K562 (cell line): ENCODE results near the gene ERP44. TPM values are rescaled to one million over a fixed set of nuclear protein-coding genes. Genes with fewer than 3 reads are reported as not detected.
A peak's percentile ranks its signal among the peaks of the same experiment; 100 is the strongest.

Experiments used
- E4F1 ChIP-seq: fragments of 250-450 bp; sonication (Bioruptor Pico); IDR thresholded peaks from 2 replicates; pipeline ENCODE4 v1.5.0; 2021; ENCODE audit warnings: mild to moderate bottlenecking, borderline replicate concordance
- FOXM1 ChIP-seq, 2 experiments: fragments of 450-650 bp in 1 of 2; sonication (generic) in 1 of 2; formaldehyde crosslinking in 1 of 2; IDR thresholded peaks; 2 replicates each; pipeline versions ENCODE4 v1.6.1 to v1.9.0; 2017 to 2022; ENCODE audit warnings: low read depth in 2 of 2, mild to moderate bottlenecking in 2 of 2, missing genetic modification reagents in 1 of 2, moderate library complexity in 1 of 2
- HOMEZ ChIP-seq: fragments of 250-450 bp; sonication (Bioruptor Pico); IDR thresholded peaks from 2 replicates; pipeline ENCODE4 v1.4.0; 2020; ENCODE audit warnings: mild to moderate bottlenecking, moderate library complexity
- KLF13 ChIP-seq: fragments of 450-650 bp; IDR thresholded peaks from 2 replicates; pipeline ENCODE4 v1.6.1; 2016; ENCODE audit warnings: missing genetic modification characterization, low read depth, mild to moderate bottlenecking, missing compliant biosample characterization, moderate library complexity, borderline replicate concordance
- NCOA1 ChIP-seq: fragments of 450-650 bp; IDR thresholded peaks from 2 replicates; pipeline ENCODE4 v1.6.1; 2016; ENCODE audit warnings: low read depth
- POLR2AphosphoS2 ChIP-seq: IDR thresholded peaks from 2 replicates; pipeline ENCODE4 v1.6.1; 2012; ENCODE audit warnings: low read length, improper control_type of control experiment
- POLR2H ChIP-seq: IDR thresholded peaks from 2 replicates; pipeline ENCODE4 v1.6.1; 2016; ENCODE audit warnings: missing genetic modification characterization, low read depth, mild to moderate bottlenecking, control low read depth, missing compliant biosample characterization, moderate library complexity
- TFAP4 ChIP-seq: sonication (generic); formaldehyde crosslinking; IDR thresholded peaks from 2 replicates; pipeline ENCODE4 v1.8.0; 2022; ENCODE audit warnings: missing genetic modification reagents, mild to moderate bottlenecking, moderate library complexity, borderline replicate concordance
- ZBTB1 ChIP-seq: sonication (generic); formaldehyde crosslinking; IDR thresholded peaks from 2 replicates; pipeline ENCODE4 v1.8.1; 2023; ENCODE audit warnings: missing genetic modification reagents, low read depth, mild to moderate bottlenecking, borderline replicate concordance
- ZNF263 ChIP-seq: sonication (generic); formaldehyde crosslinking; IDR thresholded peaks from 2 replicates; pipeline ENCODE4 v1.8.0; 2022; ENCODE audit warnings: mild to moderate bottlenecking, missing genetic modification reagents, borderline replicate concordance
- ZNF274 ChIP-seq: IDR thresholded peaks from 2 replicates; pipeline ENCODE4 v1.6.1; 2011; ENCODE audit warnings: low read depth, mild to moderate bottlenecking, low read length, moderate library complexity, borderline replicate concordance
- ZNF431 ChIP-seq: sonication (generic); formaldehyde crosslinking; IDR thresholded peaks from 2 replicates; pipeline ENCODE4 v1.8.0; 2022; ENCODE audit warnings: mild to moderate bottlenecking, missing genetic modification reagents
- ZNF609 ChIP-seq: sonication (generic); formaldehyde crosslinking; IDR thresholded peaks from 2 replicates; pipeline ENCODE4 v1.8.1; 2023; ENCODE audit warnings: missing genetic modification reagents, mild to moderate bottlenecking, borderline replicate concordance
- ZNF707 ChIP-seq: fragments of 250-450 bp; sonication (Bioruptor Pico); conservative IDR thresholded peaks from 2 replicates; pipeline ENCODE4 v1.8.0; 2022; ENCODE audit warnings: inconsistent platforms, mild to moderate bottlenecking, moderate library complexity
- ZNF76 ChIP-seq: fragments of 250-450 bp; sonication (Bioruptor Pico); IDR thresholded peaks from 2 replicates; pipeline ENCODE4 v1.4.0; 2020; ENCODE audit warnings: mild to moderate bottlenecking, moderate library complexity, borderline replicate concordance
- polyA plus RNA-seq, 8 experiments: library from polyadenylated mRNA; depleted of rRNA in 4 of 8; stranded (reverse) in 5 of 8; unstranded in 3 of 8; fragments of >200 nt; fragmentation: Nextera tagmentation in 2 of 8; fragmentation: Illumina TruSeq in 1 of 8; extraction: Ambion mirVana in 2 of 8; extraction: Trizol in 1 of 8; gene quantifications; 2 replicates each; pipeline versions ENCODE4 v1.2.1 to v1.2.3, GENCODE V29; 2011 to 2014; ENCODE audit warnings: inconsistent platforms in 1 of 8, missing spikeins in 1 of 8
- total RNA-seq, 7 experiments: library from RNA; depleted of rRNA in 6 of 7; stranded (reverse); fragments of >200 nt in 6 of 7; fragmentation: Illumina TruSeq in 2 of 7; extraction: Trizol in 2 of 7; gene quantifications; 2 replicates each; pipeline versions ENCODE4 v1.2.1 to v1.2.3, GENCODE V29; 2011 to 2021; ENCODE audit warnings: low replicate concordance in 1 of 7

Gene ERP44
- total and polyA plus RNA-seq, 9 of the 15 experiments (the other 6 are each of a cell fraction or from before 2014, with no cell fraction given): 9.2 to 23.4 (median 13.6) TPM

GRCh38 chr9:100098887-100099721 is at the start of gene ERP44, which contains the start of gene INVS (continued):
- TF ChIP-seq POLR2AphosphoS2 (peak; percentile 39; the same call in 1 of the 2 replicates), ZNF76 (CRISPR knock-in tag) (peak; percentile 87; the same call in 1 of the 2 replicates), ZNF707 (CRISPR knock-in tag) (no peak), ZNF274 (no peak), ZBTB1 (CRISPR knock-in tag) (peak; percentile 74; the same call in 1 of the 2 replicates), E4F1 (no peak), POLR2H (tag) (peak; percentile 57; the same call in 1 of the 2 replicates), TFAP4 (CRISPR knock-in tag) (peak; percentile 64), HOMEZ (CRISPR knock-in tag) (no peak), ZNF431 (CRISPR knock-in tag) (0 out of 2 replicates have a peak, but pooled peaks have one; percentile 29), KLF13 (tag) (peak; percentile 57; the same call in 1 of the 2 replicates), ZNF263 (CRISPR knock-in tag) (0 out of 2 replicates have a peak, but pooled peaks have one; percentile 2), NCOA1 (peak; percentile 79), FOXM1 (IDR thresholded peaks at IDR 0.05; ENCODE audit: low read depth) (no peak), FOXM1 (CRISPR knock-in tag; IDR thresholded peaks at IDR 0.05; ENCODE audit: low read depth) (peak; percentile 71; the same call in 1 of the 2 replicates), ZNF609 (CRISPR knock-in tag) (0 out of 2 replicates have a peak, but pooled peaks have one; percentile 7)
